Fibroblast of skin of left biceps (primary cell): ENCODE measurements around the gene ADAM12.
A peak's percentile ranks its signal among the peaks of the same experiment; 100 is the strongest.
"Not testable (repeated sequence)": the region's sequence is repeated elsewhere in the genome, so short reads cannot be mapped to it uniquely, and the experiment has no call there.

Experiments used
- DNase-seq, 2 experiments: peaks; one replicate each; pipeline ENCODE4 v3.0.0-alpha.2; 2013; ENCODE audit warnings: low read depth in 2 of 2

ADAM12 gene

GRCh38 chr10:126373972-126374371 is 14.3 kb downstream of the ADAM12 start:
- no peak for DNase-seq

- no peak for DNase-seq
These were observed 15.1 kb downstream of the ADAM12 start for GRCh38 chr10:126373147-126373546.

- DNase-seq = no peak
These were observed 15.9 kb downstream of the ADAM12 start for GRCh38 chr10:126372396-126372795.

GRCh38 chr10:126369125-126369710 is 19.1 kb downstream of the ADAM12 start:
- no peak for DNase-seq

GRCh38 chr10:126357169-126357568 is 31.1 kb downstream of the ADAM12 start:
- no peak for DNase-seq

- DNase-seq = no peak
These were observed 34.6 kb downstream of the ADAM12 start for GRCh38 chr10:126353666-126354065.

- no peak for DNase-seq
These were observed 35.8 kb downstream of the ADAM12 start for GRCh38 chr10:126352453-126352852.

- DNase-seq = no peak
These were observed 37.3 kb downstream of the ADAM12 start for GRCh38 chr10:126351021-126351420.

- DNase-seq = peak; percentile 61 to 64
These were observed 37.9 kb downstream of the ADAM12 start for GRCh38 chr10:126350216-126350992.

GRCh38 chr10:126349676-126350075 is 38.6 kb downstream of the ADAM12 start:
- DNase-seq = no peak

GRCh38 chr10:126349101-126349500 is 39.2 kb downstream of the ADAM12 start:
- DNase-seq = peak in 1 of 2 experiments; percentile 17

GRCh38 chr10:126343496-126343895 is 44.8 kb downstream of the ADAM12 start:
- not testable (repeated sequence) for DNase-seq

GRCh38 chr10:126342680-126343079 is 45.6 kb downstream of the ADAM12 start:
- DNase-seq = no peak

- no peak for DNase-seq
These were observed 46.8 kb downstream of the ADAM12 start for GRCh38 chr10:126341491-126341890.

- no peak for DNase-seq
These were observed 50.9 kb downstream of the ADAM12 start for GRCh38 chr10:126337251-126337810.

GRCh38 chr10:126336801-126337200 is 51.5 kb downstream of the ADAM12 start:
- DNase-seq = no peak

GRCh38 chr10:126334272-126334671 is 54.0 kb downstream of the ADAM12 start:
- no peak for DNase-seq

- no peak for DNase-seq
These were observed 55.7 kb downstream of the ADAM12 start for GRCh38 chr10:126332576-126332975.

GRCh38 chr10:126331101-126331500 is 57.2 kb downstream of the ADAM12 start:
- peak; percentile 13 to 15 for DNase-seq

- no peak for DNase-seq
These were observed 63.5 kb downstream of the ADAM12 start for GRCh38 chr10:126324826-126325225.

- DNase-seq = no peak
These were observed 66.8 kb downstream of the ADAM12 start for GRCh38 chr10:126321440-126321839.

GRCh38 chr10:126317751-126318150 is 70.5 kb downstream of the ADAM12 start:
- no peak for DNase-seq
